HG03135 (cell line): ENCODE data around the gene MEF2A.

Experiments
- ATAC-seq: cut with Tn5 transposase; IDR thresholded peaks from one replicate; pipeline ENCODE4 v1.9.1; 2021; ENCODE audit warnings: mild to moderate bottlenecking, moderate library complexity; ENCODE audit not compliant: unreplicated experiment

MEF2A gene

GRCh38 chr15:99753066-99753465 is 187.3 kb downstream of the MEF2A start:
- no peak for ATAC-seq

- peak; percentile 94 for ATAC-seq
Observed at GRCh38 chr15:99755692-99756409, 190.1 kb downstream of the MEF2A start.

- ATAC-seq = no peak
Observed at GRCh38 chr15:99762288-99762687, 196.5 kb downstream of the MEF2A start.

- no peak for ATAC-seq
Observed at GRCh38 chr15:99763827-99764226, 198.0 kb downstream of the MEF2A start.

- no peak for ATAC-seq
Observed at GRCh38 chr15:99764522-99764921, 198.7 kb downstream of the MEF2A start.
